Neural cell (in vitro differentiated cells): ENCODE data around the gene KLKB1. TPM values are rescaled to one million over a fixed set of nuclear protein-coding genes. Genes with fewer than 3 reads are reported as not detected.

Source experiments
- H2AFZ ChIP-seq: fragments of 200-600, 300-800 bp; sonication (generic), shearing (Covaris generic); 2 replicates; pipeline ENCODE4 v1.6.0; 2014; ENCODE audit warnings: low read depth, mild to moderate bottlenecking, antibody characterized with exemption, low read length, moderate library complexity
- H3F3A ChIP-seq: fragments of 200-600 bp; shearing (Covaris generic); 2 replicates; pipeline ENCODE4 v1.6.1; 2016; ENCODE audit warnings: mild to moderate bottlenecking, moderate library complexity, mixed read lengths, antibody characterized with exemption, low read length; ENCODE audit not compliant: insufficient read depth, poor library complexity, severe bottlenecking
- H3K27ac ChIP-seq: fragments of 200-600, 300-800 bp; sonication (generic), shearing (Covaris generic); 2 replicates; pipeline ENCODE4 v1.5.1; 2014; ENCODE audit warnings: mild to moderate bottlenecking, low read length, moderate library complexity
- H3K27me3 ChIP-seq: fragments of 300-800, 200-600 bp; sonication (generic), shearing (Covaris generic); 2 replicates; pipeline ENCODE4 v1.6.0; 2014; ENCODE audit warnings: mild to moderate bottlenecking, low read depth, low read length, moderate library complexity; ENCODE audit not compliant: insufficient read depth
- H3K36me3 ChIP-seq: fragments of 300-800, 200-600 bp; sonication (generic), shearing (Covaris generic); 2 replicates; pipeline ENCODE4 v1.5.1; 2014; ENCODE audit warnings: mild to moderate bottlenecking, antibody characterized with exemption, low read length, moderate library complexity; ENCODE audit not compliant: insufficient read depth
- H3K4me2 ChIP-seq: fragments of 300-800, 200-600 bp; sonication (generic), shearing (Covaris generic); 2 replicates; pipeline ENCODE4 v1.6.0; 2014; ENCODE audit warnings: mild to moderate bottlenecking, low read length
- H3K4me3 ChIP-seq: fragments of 300-800, 200-600 bp; sonication (generic), shearing (Covaris generic); 2 replicates; pipeline ENCODE4 v1.5.1; 2014; ENCODE audit warnings: mild to moderate bottlenecking, low read length, moderate library complexity
- H3K79me2 ChIP-seq: fragments of 200-600 bp; shearing (Covaris generic); replicated peaks from 2 replicates; pipeline ENCODE4 v1.6.0; 2014; ENCODE audit warnings: mild to moderate bottlenecking, low read length, moderate library complexity; ENCODE audit not compliant: insufficient read depth
- H3K9ac ChIP-seq: fragments of 300-800, 200-600 bp; sonication (generic), shearing (Covaris generic); 2 replicates; pipeline ENCODE4 v1.6.1; 2016; ENCODE audit warnings: mild to moderate bottlenecking, low read length, mixed read lengths
- H3K9me2 ChIP-seq: fragments of 200-600 bp; shearing (Covaris generic); 2 replicates; pipeline ENCODE4 v1.6.1; 2016; ENCODE audit warnings: mild to moderate bottlenecking, low read length, mixed read lengths; ENCODE audit not compliant: insufficient read depth
- H3K9me3 ChIP-seq: fragments of 200-600, 300-800 bp; sonication (generic), shearing (Covaris generic); 2 replicates; pipeline ENCODE4 v1.6.1; 2016; ENCODE audit warnings: mild to moderate bottlenecking, mixed run types, low read length, moderate library complexity, mixed read lengths
- H4K20me1 ChIP-seq: fragments of 200-600 bp; shearing (Covaris generic); 2 replicates; pipeline ENCODE4 v1.6.1; 2016; ENCODE audit warnings: mild to moderate bottlenecking, mixed run types; ENCODE audit not compliant: insufficient read depth
- EP300 ChIP-seq: fragments of 450-650 bp; conservative IDR thresholded peaks from 2 replicates; pipeline ENCODE4 v1.6.1; 2014; ENCODE audit warnings: antibody characterized with exemption, mild to moderate bottlenecking, moderate library complexity; ENCODE audit not compliant: poor library complexity, severe bottlenecking
- EZH2 ChIP-seq: fragments of 200-600, 300-800 bp; shearing (Covaris generic), sonication (generic); IDR thresholded peaks from 2 replicates; pipeline ENCODE4 v1.6.1; 2014; ENCODE audit warnings: antibody characterized with exemption, low read length, borderline replicate concordance, mild to moderate bottlenecking; ENCODE audit not compliant: insufficient read depth, poor library complexity, severe bottlenecking
- MXI1 ChIP-seq: fragments of 450-650 bp; conservative IDR thresholded peaks from 2 replicates; pipeline ENCODE4 v1.6.1; 2014; ENCODE audit warnings: antibody characterized with exemption, mild to moderate bottlenecking; ENCODE audit not compliant: poor library complexity, severe bottlenecking
- POLR2AphosphoS5 ChIP-seq: IDR thresholded peaks from 2 replicates; pipeline ENCODE4 v1.6.1; 2012
- RAD21 ChIP-seq: fragments of 450-650 bp; conservative IDR thresholded peaks from 2 replicates; pipeline ENCODE4 v1.6.1; 2014; ENCODE audit warnings: antibody characterized with exemption, mild to moderate bottlenecking, moderate library complexity
- SMC3 ChIP-seq: fragments of 450-650 bp; conservative IDR thresholded peaks from 2 replicates; pipeline ENCODE4 v1.6.1; 2014; ENCODE audit warnings: antibody characterized with exemption, mild to moderate bottlenecking, moderate library complexity; ENCODE audit not compliant: poor library complexity
- TAF1 ChIP-seq: IDR thresholded peaks from 2 replicates; pipeline ENCODE4 v1.6.1; 2012; ENCODE audit warnings: low read depth
- polyA plus RNA-seq: library from polyadenylated mRNA; depleted of rRNA; stranded (reverse); fragments of >200 nt; gene quantifications from 2 replicates; pipeline ENCODE4 v1.2.3, GENCODE V29; 2014
- TF ChIP-seq, protein P1 (sequence below): IDR thresholded peaks from 2 replicates; pipeline ENCODE4 v1.6.1; 2012; ENCODE audit warnings: borderline replicate concordance
- TF ChIP-seq, protein P2 (sequence below): fragments of 450-650 bp; IDR thresholded peaks from 2 replicates; pipeline ENCODE4 v1.5.1; 2014; ENCODE audit warnings: antibody characterized with exemption, mild to moderate bottlenecking, moderate library complexity; ENCODE audit not compliant: poor library complexity, severe bottlenecking

The KLKB1 gene
- polyA plus RNA-seq, 1 donor from 2014 or later, result not detected

DNA sequence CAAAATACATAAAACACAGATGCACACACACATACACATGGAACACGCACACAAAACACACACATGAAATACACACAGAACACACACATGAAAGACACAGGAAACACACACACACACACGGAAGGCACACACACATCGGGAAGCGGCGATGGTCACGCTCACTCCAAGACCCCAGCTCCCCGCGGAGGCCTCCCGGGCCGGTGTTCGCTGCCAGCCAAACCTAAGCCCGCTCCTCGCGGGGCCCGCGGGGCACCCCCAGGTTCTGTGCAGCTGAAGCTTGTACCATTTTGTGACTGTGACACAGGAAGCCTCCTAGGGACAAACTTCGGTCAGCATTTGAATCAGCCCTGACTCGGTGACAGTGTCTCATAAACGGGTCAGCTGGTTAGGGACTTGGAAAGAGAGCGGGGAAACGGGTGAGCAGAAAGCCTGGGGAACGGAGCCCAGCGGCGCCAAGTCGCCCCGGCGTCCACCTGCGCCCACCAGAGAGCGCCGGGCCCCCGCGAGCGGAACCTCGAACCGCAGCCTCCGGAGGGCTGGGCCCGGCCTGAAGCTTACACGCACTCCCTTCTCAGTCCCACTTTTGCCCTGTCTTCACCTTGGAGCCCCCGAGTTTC lies 70.8 kb downstream of the KLKB1 start:
- H3K9me2 ChIP-seq, result no peaks in the 10 kb centered on the region
- H3K27me3 ChIP-seq, result no peaks in the 10 kb centered on the region
- H4K20me1 ChIP-seq, result no peaks in the 10 kb centered on the region
- no peak overlapping the region for H2AFZ ChIP-seq
- TF ChIP-seq, protein P1, sequence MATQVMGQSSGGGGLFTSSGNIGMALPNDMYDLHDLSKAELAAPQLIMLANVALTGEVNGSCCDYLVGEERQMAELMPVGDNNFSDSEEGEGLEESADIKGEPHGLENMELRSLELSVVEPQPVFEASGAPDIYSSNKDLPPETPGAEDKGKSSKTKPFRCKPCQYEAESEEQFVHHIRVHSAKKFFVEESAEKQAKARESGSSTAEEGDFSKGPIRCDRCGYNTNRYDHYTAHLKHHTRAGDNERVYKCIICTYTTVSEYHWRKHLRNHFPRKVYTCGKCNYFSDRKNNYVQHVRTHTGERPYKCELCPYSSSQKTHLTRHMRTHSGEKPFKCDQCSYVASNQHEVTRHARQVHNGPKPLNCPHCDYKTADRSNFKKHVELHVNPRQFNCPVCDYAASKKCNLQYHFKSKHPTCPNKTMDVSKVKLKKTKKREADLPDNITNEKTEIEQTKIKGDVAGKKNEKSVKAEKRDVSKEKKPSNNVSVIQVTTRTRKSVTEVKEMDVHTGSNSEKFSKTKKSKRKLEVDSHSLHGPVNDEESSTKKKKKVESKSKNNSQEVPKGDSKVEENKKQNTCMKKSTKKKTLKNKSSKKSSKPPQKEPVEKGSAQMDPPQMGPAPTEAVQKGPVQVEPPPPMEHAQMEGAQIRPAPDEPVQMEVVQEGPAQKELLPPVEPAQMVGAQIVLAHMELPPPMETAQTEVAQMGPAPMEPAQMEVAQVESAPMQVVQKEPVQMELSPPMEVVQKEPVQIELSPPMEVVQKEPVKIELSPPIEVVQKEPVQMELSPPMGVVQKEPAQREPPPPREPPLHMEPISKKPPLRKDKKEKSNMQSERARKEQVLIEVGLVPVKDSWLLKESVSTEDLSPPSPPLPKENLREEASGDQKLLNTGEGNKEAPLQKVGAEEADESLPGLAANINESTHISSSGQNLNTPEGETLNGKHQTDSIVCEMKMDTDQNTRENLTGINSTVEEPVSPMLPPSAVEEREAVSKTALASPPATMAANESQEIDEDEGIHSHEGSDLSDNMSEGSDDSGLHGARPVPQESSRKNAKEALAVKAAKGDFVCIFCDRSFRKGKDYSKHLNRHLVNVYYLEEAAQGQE, result no peak
- no peak for TF ChIP-seq RAD21
- TF ChIP-seq MXI1, result no peak
- TF ChIP-seq EZH2, result no peak
- TF ChIP-seq POLR2AphosphoS5, result no peak
- TF ChIP-seq SMC3, result no peak
- no peak for TF ChIP-seq TAF1
- TF ChIP-seq, protein P2, sequence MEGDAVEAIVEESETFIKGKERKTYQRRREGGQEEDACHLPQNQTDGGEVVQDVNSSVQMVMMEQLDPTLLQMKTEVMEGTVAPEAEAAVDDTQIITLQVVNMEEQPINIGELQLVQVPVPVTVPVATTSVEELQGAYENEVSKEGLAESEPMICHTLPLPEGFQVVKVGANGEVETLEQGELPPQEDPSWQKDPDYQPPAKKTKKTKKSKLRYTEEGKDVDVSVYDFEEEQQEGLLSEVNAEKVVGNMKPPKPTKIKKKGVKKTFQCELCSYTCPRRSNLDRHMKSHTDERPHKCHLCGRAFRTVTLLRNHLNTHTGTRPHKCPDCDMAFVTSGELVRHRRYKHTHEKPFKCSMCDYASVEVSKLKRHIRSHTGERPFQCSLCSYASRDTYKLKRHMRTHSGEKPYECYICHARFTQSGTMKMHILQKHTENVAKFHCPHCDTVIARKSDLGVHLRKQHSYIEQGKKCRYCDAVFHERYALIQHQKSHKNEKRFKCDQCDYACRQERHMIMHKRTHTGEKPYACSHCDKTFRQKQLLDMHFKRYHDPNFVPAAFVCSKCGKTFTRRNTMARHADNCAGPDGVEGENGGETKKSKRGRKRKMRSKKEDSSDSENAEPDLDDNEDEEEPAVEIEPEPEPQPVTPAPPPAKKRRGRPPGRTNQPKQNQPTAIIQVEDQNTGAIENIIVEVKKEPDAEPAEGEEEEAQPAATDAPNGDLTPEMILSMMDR, result no peak
- no peak for TF ChIP-seq EP300
- H3K4me2 ChIP-seq, result no peak overlapping the region
- H3F3A ChIP-seq, result no peaks in the 10 kb centered on the region
- H3K9ac ChIP-seq, result no peak overlapping the region
- no peaks in the 10 kb centered on the region for H3K79me2 ChIP-seq
- H3K4me3 ChIP-seq, result no peak overlapping the region
- no peaks in the 10 kb centered on the region for H3K9me3 ChIP-seq
- no peak overlapping the region for H3K27ac ChIP-seq
- no peaks in the 10 kb centered on the region for H3K36me3 ChIP-seq

DNA sequence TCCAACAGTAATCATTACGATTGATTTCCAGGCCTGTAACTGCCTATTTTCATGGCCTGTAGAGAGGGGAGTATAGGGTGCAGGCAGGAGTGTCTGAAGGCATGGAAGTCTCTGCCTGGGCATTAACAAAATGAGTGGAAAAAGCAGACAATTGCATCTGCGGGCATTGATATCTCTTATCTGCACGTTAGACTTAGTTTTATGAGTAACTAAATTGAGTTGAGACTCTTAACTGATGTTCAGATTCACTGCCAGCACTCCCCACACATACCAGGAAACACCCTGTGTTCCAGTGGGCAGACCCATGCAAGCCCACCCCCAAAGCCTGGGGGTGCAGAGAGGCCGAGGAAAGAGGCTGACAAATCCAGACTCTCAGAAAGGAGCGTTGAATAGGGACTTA lies 72.0 kb downstream of the KLKB1 start:
- Histone ChIP-seq H3K9me2 (no peaks in the 10 kb centered on the region), H3K27me3 (no peaks in the 10 kb centered on the region), H3F3A (no peaks in the 10 kb centered on the region), H3K27ac (no peak overlapping the region), H3K9me3 (no peaks in the 10 kb centered on the region), H3K36me3 (no peaks in the 10 kb centered on the region), H3K4me3 (no peak overlapping the region), H3K4me2 (no peak overlapping the region), H3K79me2 (no peaks in the 10 kb centered on the region), H2AFZ (no peak overlapping the region), H4K20me1 (no peaks in the 10 kb centered on the region), H3K9ac (no peak overlapping the region)
- TF ChIP-seq EZH2 (no peak), POLR2AphosphoS5 (no peak), SMC3 (no peak), RAD21 (no peak), EP300 (no peak)
- TF ChIP-seq, protein P1, result no peak
